ENCODE measurements around the gene CTIF. TPM values are rescaled to one million over a fixed set of nuclear protein-coding genes. Genes with fewer than 3 reads are reported as not detected.
A peak's percentile ranks its signal among the peaks of the same experiment; 100 is the strongest.

The CTIF gene
- polyA plus RNA-seq, 1 donor from 2014 or later: 50.2 TPM

GRCh38 chr18:48829443-48830149, 290.8 kb downstream of the CTIF start:
- H2AFZ ChIP-seq (ENCODE audit: low read depth, low read length): no peak overlapping the region
- H3K27ac ChIP-seq (ENCODE audit: low read length): no peak overlapping the region
- H3K36me3 ChIP-seq (ENCODE audit: insufficient read depth, low read length): no peaks in the 10 kb centered on the region
- H3K27me3 ChIP-seq (ENCODE audit: insufficient read depth, low read depth, low read length): no peaks in the 10 kb centered on the region
- H3K9me3 ChIP-seq (ENCODE audit: low read length): no peaks in the 10 kb centered on the region
- no peak for TF ChIP-seq EZH2 (IDR thresholded peaks at IDR 0.05; ENCODE audit: borderline replicate concordance, insufficient read depth, low read length, poor library complexity, severe bottlenecking)
- no peak for TF ChIP-seq SMC3 (conservative IDR thresholded peaks at IDR 0.05; ENCODE audit: poor library complexity)
- no peak for TF ChIP-seq EP300 (conservative IDR thresholded peaks at IDR 0.05; ENCODE audit: poor library complexity, severe bottlenecking)
- no peak for TF ChIP-seq MXI1 (conservative IDR thresholded peaks at IDR 0.05; ENCODE audit: poor library complexity, severe bottlenecking)
- TF ChIP-seq TAF1 (IDR thresholded peaks at IDR 0.05; ENCODE audit: low read depth): no peak
- TF ChIP-seq RAD21 (conservative IDR thresholded peaks at IDR 0.05): no peak
- TF ChIP-seq POLR2AphosphoS5 (IDR thresholded peaks at IDR 0.05): no peak
- TF ChIP-seq, protein P1, sequence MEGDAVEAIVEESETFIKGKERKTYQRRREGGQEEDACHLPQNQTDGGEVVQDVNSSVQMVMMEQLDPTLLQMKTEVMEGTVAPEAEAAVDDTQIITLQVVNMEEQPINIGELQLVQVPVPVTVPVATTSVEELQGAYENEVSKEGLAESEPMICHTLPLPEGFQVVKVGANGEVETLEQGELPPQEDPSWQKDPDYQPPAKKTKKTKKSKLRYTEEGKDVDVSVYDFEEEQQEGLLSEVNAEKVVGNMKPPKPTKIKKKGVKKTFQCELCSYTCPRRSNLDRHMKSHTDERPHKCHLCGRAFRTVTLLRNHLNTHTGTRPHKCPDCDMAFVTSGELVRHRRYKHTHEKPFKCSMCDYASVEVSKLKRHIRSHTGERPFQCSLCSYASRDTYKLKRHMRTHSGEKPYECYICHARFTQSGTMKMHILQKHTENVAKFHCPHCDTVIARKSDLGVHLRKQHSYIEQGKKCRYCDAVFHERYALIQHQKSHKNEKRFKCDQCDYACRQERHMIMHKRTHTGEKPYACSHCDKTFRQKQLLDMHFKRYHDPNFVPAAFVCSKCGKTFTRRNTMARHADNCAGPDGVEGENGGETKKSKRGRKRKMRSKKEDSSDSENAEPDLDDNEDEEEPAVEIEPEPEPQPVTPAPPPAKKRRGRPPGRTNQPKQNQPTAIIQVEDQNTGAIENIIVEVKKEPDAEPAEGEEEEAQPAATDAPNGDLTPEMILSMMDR (IDR thresholded peaks at IDR 0.05; ENCODE audit: poor library complexity, severe bottlenecking): no peak
- TF ChIP-seq REST (IDR thresholded peaks at IDR 0.05; ENCODE audit: borderline replicate concordance): no peak
- H4K20me1 ChIP-seq (ENCODE audit: insufficient read depth): no peaks in the 10 kb centered on the region
- H3K79me2 ChIP-seq (replicated peaks; ENCODE audit: insufficient read depth, low read length): no peaks in the 10 kb centered on the region
- no peaks in the 10 kb centered on the region for H3F3A ChIP-seq (ENCODE audit: insufficient read depth, low read length, poor library complexity, severe bottlenecking)
- no peak overlapping the region for H3K4me2 ChIP-seq (ENCODE audit: low read length)
- H3K9me2 ChIP-seq (ENCODE audit: insufficient read depth, low read length): no peaks in the 10 kb centered on the region
- peak overlapping the region; percentile 25 for H3K4me3 ChIP-seq (ENCODE audit: low read length)
- no peak overlapping the region for H3K9ac ChIP-seq (ENCODE audit: low read length)

- Histone ChIP-seq H3K79me2 (replicated peaks; ENCODE audit: insufficient read depth, low read length) (no peaks in the 10 kb centered on the region), H3K9me3 (ENCODE audit: low read length) (no peaks in the 10 kb centered on the region), H3K36me3 (ENCODE audit: insufficient read depth, low read length) (no peaks in the 10 kb centered on the region), H3K27ac (ENCODE audit: low read length) (no peak overlapping the region), H3K4me2 (ENCODE audit: low read length) (no peak overlapping the region), H2AFZ (ENCODE audit: low read depth, low read length) (no peak overlapping the region), H3K4me3 (ENCODE audit: low read length) (no peak overlapping the region), H3K9ac (ENCODE audit: low read length) (no peak overlapping the region), H3K27me3 (ENCODE audit: insufficient read depth, low read depth, low read length) (no peaks in the 10 kb centered on the region), H3K9me2 (ENCODE audit: insufficient read depth, low read length) (no peaks in the 10 kb centered on the region), H3F3A (ENCODE audit: insufficient read depth, low read length, poor library complexity, severe bottlenecking) (no peaks in the 10 kb centered on the region), H4K20me1 (ENCODE audit: insufficient read depth) (no peaks in the 10 kb centered on the region)
- TF ChIP-seq EP300 (conservative IDR thresholded peaks at IDR 0.05; ENCODE audit: poor library complexity, severe bottlenecking) (no peak), SMC3 (conservative IDR thresholded peaks at IDR 0.05; ENCODE audit: poor library complexity) (no peak), RAD21 (conservative IDR thresholded peaks at IDR 0.05) (no peak), EZH2 (IDR thresholded peaks at IDR 0.05; ENCODE audit: borderline replicate concordance, insufficient read depth, low read length, poor library complexity, severe bottlenecking) (no peak), REST (IDR thresholded peaks at IDR 0.05; ENCODE audit: borderline replicate concordance) (no peak), MXI1 (conservative IDR thresholded peaks at IDR 0.05; ENCODE audit: poor library complexity, severe bottlenecking) (no peak), TAF1 (IDR thresholded peaks at IDR 0.05; ENCODE audit: low read depth) (no peak), POLR2AphosphoS5 (IDR thresholded peaks at IDR 0.05) (no peak)
- TF ChIP-seq, protein P1 (IDR thresholded peaks at IDR 0.05; ENCODE audit: poor library complexity, severe bottlenecking): no peak
Measured at GRCh38 chr18:48831113-48831759, 292.4 kb downstream of the CTIF start.

Data from neural cell (in vitro differentiated cells).